ENCODE measurements around the gene NKIRAS2.
"Not testable (repeated sequence)": the region's sequence is repeated elsewhere in the genome, so short reads cannot be mapped to it uniquely, and the experiment has no call there.

DNA sequence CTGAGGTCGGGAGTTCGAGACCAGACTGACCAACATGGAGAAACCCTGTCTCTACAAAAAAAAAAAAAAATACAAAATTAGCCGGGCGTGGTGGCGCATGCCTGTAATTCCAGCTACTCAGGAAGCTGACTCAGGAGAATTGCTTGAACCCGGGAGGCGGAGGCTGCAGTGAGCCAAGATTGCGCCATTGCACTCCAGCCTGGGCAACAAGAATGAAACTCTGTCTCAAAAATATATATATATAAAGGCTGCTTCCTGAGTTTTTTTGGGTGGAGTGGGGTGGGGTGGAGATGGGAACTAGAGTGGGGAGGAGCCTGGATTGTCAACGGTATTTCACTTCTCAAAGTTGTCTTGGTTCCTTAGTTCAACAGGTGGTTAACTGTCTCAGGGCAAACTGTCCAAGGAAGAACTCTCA lies 9.6 kb upstream of the NKIRAS2 start:
- TF ChIP-seq, protein P1, sequence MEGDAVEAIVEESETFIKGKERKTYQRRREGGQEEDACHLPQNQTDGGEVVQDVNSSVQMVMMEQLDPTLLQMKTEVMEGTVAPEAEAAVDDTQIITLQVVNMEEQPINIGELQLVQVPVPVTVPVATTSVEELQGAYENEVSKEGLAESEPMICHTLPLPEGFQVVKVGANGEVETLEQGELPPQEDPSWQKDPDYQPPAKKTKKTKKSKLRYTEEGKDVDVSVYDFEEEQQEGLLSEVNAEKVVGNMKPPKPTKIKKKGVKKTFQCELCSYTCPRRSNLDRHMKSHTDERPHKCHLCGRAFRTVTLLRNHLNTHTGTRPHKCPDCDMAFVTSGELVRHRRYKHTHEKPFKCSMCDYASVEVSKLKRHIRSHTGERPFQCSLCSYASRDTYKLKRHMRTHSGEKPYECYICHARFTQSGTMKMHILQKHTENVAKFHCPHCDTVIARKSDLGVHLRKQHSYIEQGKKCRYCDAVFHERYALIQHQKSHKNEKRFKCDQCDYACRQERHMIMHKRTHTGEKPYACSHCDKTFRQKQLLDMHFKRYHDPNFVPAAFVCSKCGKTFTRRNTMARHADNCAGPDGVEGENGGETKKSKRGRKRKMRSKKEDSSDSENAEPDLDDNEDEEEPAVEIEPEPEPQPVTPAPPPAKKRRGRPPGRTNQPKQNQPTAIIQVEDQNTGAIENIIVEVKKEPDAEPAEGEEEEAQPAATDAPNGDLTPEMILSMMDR (IDR thresholded peaks at IDR 0.05; ENCODE audit: low read depth, low read length, missing input control) = not testable (repeated sequence)
- TF ChIP-seq HNF4A (conservative IDR thresholded peaks at IDR 0.05); SP1 (IDR thresholded peaks at IDR 0.05); GABPA (IDR thresholded peaks at IDR 0.05 in 1 of 2, conservative IDR thresholded peaks at IDR 0.05 in 1 of 2); RAD21 (IDR thresholded peaks at IDR 0.05); YY1 (IDR thresholded peaks at IDR 0.05); EGR1 (IDR thresholded peaks at IDR 0.05; ENCODE audit: low read depth in 2 of 2); TAF1 (conservative IDR thresholded peaks at IDR 0.05): not testable (repeated sequence)
- TF ChIP-seq, protein P2, sequence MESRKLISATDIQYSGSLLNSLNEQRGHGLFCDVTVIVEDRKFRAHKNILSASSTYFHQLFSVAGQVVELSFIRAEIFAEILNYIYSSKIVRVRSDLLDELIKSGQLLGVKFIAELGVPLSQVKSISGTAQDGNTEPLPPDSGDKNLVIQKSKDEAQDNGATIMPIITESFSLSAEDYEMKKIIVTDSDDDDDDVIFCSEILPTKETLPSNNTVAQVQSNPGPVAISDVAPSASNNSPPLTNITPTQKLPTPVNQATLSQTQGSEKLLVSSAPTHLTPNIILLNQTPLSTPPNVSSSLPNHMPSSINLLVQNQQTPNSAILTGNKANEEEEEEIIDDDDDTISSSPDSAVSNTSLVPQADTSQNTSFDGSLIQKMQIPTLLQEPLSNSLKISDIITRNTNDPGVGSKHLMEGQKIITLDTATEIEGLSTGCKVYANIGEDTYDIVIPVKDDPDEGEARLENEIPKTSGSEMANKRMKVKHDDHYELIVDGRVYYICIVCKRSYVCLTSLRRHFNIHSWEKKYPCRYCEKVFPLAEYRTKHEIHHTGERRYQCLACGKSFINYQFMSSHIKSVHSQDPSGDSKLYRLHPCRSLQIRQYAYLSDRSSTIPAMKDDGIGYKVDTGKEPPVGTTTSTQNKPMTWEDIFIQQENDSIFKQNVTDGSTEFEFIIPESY (IDR thresholded peaks at IDR 0.05) = not testable (repeated sequence)
- TF ChIP-seq, protein P3, sequence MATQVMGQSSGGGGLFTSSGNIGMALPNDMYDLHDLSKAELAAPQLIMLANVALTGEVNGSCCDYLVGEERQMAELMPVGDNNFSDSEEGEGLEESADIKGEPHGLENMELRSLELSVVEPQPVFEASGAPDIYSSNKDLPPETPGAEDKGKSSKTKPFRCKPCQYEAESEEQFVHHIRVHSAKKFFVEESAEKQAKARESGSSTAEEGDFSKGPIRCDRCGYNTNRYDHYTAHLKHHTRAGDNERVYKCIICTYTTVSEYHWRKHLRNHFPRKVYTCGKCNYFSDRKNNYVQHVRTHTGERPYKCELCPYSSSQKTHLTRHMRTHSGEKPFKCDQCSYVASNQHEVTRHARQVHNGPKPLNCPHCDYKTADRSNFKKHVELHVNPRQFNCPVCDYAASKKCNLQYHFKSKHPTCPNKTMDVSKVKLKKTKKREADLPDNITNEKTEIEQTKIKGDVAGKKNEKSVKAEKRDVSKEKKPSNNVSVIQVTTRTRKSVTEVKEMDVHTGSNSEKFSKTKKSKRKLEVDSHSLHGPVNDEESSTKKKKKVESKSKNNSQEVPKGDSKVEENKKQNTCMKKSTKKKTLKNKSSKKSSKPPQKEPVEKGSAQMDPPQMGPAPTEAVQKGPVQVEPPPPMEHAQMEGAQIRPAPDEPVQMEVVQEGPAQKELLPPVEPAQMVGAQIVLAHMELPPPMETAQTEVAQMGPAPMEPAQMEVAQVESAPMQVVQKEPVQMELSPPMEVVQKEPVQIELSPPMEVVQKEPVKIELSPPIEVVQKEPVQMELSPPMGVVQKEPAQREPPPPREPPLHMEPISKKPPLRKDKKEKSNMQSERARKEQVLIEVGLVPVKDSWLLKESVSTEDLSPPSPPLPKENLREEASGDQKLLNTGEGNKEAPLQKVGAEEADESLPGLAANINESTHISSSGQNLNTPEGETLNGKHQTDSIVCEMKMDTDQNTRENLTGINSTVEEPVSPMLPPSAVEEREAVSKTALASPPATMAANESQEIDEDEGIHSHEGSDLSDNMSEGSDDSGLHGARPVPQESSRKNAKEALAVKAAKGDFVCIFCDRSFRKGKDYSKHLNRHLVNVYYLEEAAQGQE (IDR thresholded peaks at IDR 0.05) = not testable (repeated sequence)
- TF ChIP-seq, protein P4, sequence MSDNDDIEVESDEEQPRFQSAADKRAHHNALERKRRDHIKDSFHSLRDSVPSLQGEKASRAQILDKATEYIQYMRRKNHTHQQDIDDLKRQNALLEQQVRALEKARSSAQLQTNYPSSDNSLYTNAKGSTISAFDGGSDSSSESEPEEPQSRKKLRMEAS (IDR thresholded peaks at IDR 0.05) = not testable (repeated sequence)
